WTC11 (cell line): ENCODE results near the gene APMAP. TPM values are rescaled to one million over a fixed set of nuclear protein-coding genes. Genes with fewer than 3 reads are reported as not detected.

Source experiments
- ATAC-seq: fragments of 200-7000 bp; cut with Tn5 transposase; 2 replicates; pipeline ENCODE4 v1.10.0; 2021; ENCODE audit warnings: mild to moderate bottlenecking, moderate library complexity
- CTCF ChIA-PET: fragments of 300-600 bp; sonication (Branson Sonifier 250); formaldehyde crosslinking; loops from one replicate; lab custom pipeline; 2021; ENCODE audit warnings: antibody characterized with exemption; lab: Charles Lee
- POLR2A ChIA-PET: fragments of 350-600 bp; sonication (Branson Sonifier 250); formaldehyde crosslinking; loops from one replicate; lab custom pipeline; 2021; ENCODE audit warnings: antibody characterized with exemption; lab: Charles Lee
- DNase-seq: peaks from one replicate; pipeline ENCODE4 v3.0.0; 2021; ENCODE audit warnings: low spot score
- H3K27ac Mint-ChIP-seq: 2 replicates; pipeline ENCODE4 v1.8.0; 2021; ENCODE audit warnings: mixed read lengths
- H3K27me3 Mint-ChIP-seq: 2 replicates; pipeline ENCODE4 v1.8.0; 2021; ENCODE audit warnings: low read depth, mild to moderate bottlenecking, moderate library complexity, mixed read lengths
- H3K36me3 Mint-ChIP-seq: 2 replicates; pipeline ENCODE4 v1.8.0; 2021; ENCODE audit warnings: mixed read lengths
- H3K4me1 Mint-ChIP-seq: 2 replicates; pipeline ENCODE4 v1.8.0; 2022; ENCODE audit warnings: mixed read lengths
- H3K4me3 Mint-ChIP-seq: 2 replicates; pipeline ENCODE4 v1.8.0; 2021; ENCODE audit warnings: mild to moderate bottlenecking, moderate library complexity, mixed read lengths
- H3K9me3 Mint-ChIP-seq: 2 replicates; pipeline ENCODE4 v1.8.0; 2021; ENCODE audit warnings: mixed read lengths
- ATF6 ChIP-seq: sonication (generic); formaldehyde crosslinking; IDR thresholded peaks from 2 replicates; pipeline ENCODE4 v1.8.1; 2023; ENCODE audit warnings: mild to moderate bottlenecking, missing genetic modification reagents
- CREM ChIP-seq: sonication (generic); formaldehyde crosslinking; IDR thresholded peaks from 2 replicates; pipeline ENCODE4 v1.8.1; 2022; ENCODE audit warnings: mild to moderate bottlenecking, missing genetic modification reagents, moderate library complexity
- CTCF ChIP-seq: fragments of 200-600 bp; IDR thresholded peaks from 2 replicates; pipeline ENCODE4 v1.8.0; 2022; ENCODE audit warnings: antibody characterized with exemption
- ELF4 ChIP-seq: sonication (generic); formaldehyde crosslinking; IDR thresholded peaks from 2 replicates; pipeline ENCODE4 v1.8.1; 2022; ENCODE audit warnings: low read depth, mild to moderate bottlenecking, moderate library complexity, missing genetic modification reagents
- ETV6 ChIP-seq: sonication (generic); formaldehyde crosslinking; IDR thresholded peaks from 2 replicates; pipeline ENCODE4 v1.8.1; 2022; ENCODE audit warnings: mild to moderate bottlenecking, missing genetic modification reagents
- FOXJ3 ChIP-seq: sonication (generic); formaldehyde crosslinking; IDR thresholded peaks from 2 replicates; pipeline ENCODE4 v1.9.0; 2021; ENCODE audit warnings: missing genetic modification reagents, mild to moderate bottlenecking, borderline replicate concordance
- FOXK1 ChIP-seq: sonication (generic); formaldehyde crosslinking; IDR thresholded peaks from 2 replicates; pipeline ENCODE4 v1.8.0; 2022; ENCODE audit warnings: mild to moderate bottlenecking, moderate library complexity, missing genetic modification reagents
- FOXP4 ChIP-seq: sonication (generic); formaldehyde crosslinking; IDR thresholded peaks from 2 replicates; pipeline ENCODE4 v1.8.0; 2022; ENCODE audit warnings: mild to moderate bottlenecking, missing genetic modification reagents
- GRHL2 ChIP-seq: fragments of 250-450 bp; sonication (Bioruptor Pico); IDR thresholded peaks from 2 replicates; pipeline ENCODE4 v1.8.0; 2022; ENCODE audit warnings: mild to moderate bottlenecking, moderate library complexity; ENCODE audit not compliant: insufficient replicate concordance, severe bottlenecking
- MAX ChIP-seq: sonication (generic); formaldehyde crosslinking; IDR thresholded peaks from 2 replicates; pipeline ENCODE4 v1.8.0; 2022; ENCODE audit warnings: mild to moderate bottlenecking, missing genetic modification reagents
- MLX ChIP-seq: sonication (generic); formaldehyde crosslinking; IDR thresholded peaks from 2 replicates; pipeline ENCODE4 v1.8.1; 2023; ENCODE audit warnings: mild to moderate bottlenecking, missing genetic modification reagents, moderate library complexity
- MYBL2 ChIP-seq: sonication (generic); formaldehyde crosslinking; IDR thresholded peaks from 2 replicates; pipeline ENCODE4 v1.8.1; 2023; ENCODE audit warnings: mild to moderate bottlenecking, moderate library complexity, missing genetic modification reagents
- ZBTB43 ChIP-seq: sonication (generic); formaldehyde crosslinking; IDR thresholded peaks from 2 replicates; pipeline ENCODE4 v1.8.1; 2023; ENCODE audit warnings: mild to moderate bottlenecking, missing genetic modification reagents
- ZMAT4 ChIP-seq: fragments of 250-450 bp; sonication (Bioruptor Pico); IDR thresholded peaks from 2 replicates; pipeline ENCODE4 v1.9.0; 2021; ENCODE audit warnings: mild to moderate bottlenecking
- ZNF416 ChIP-seq: fragments of 250-450 bp; sonication (Bioruptor Pico); IDR thresholded peaks from 2 replicates; pipeline ENCODE4 v1.9.0; 2021; ENCODE audit warnings: mild to moderate bottlenecking, inconsistent platforms
- total RNA-seq: library from RNA; stranded (reverse); gene quantifications from 3 replicates; pipeline ENCODE4 v1.2.3, GENCODE V29; 2021

APMAP gene
- total RNA-seq, 1 experiment from 2014 or later, result 55.3 TPM

GRCh38 chr20:25000268-25000801 lies 7.8 kb upstream of the APMAP start:
- H3K27ac Mint-ChIP-seq, result no peak overlapping the region
- no peak for ATAC-seq
- no peak for DNase-seq

More at GRCh38 chr20:25000268-25000801, 7.8 kb upstream of the APMAP start:
- Mint-ChIP-seq H3K27me3 (peaks cover 4% of the 10 kb centered on the region; the same call in 1 of the 2 replicates), H3K9me3 (peaks cover 8% of the 10 kb centered on the region), H3K4me3 (no peak overlapping the region), H3K36me3 (no peaks in the 10 kb centered on the region), H3K4me1 (no peaks in the 10 kb centered on the region)
- TF ChIP-seq ELF4, result no peak
- TF ChIP-seq FOXK1 (CRISPR knock-in tag), result no peak
- TF ChIP-seq ATF6 (CRISPR knock-in tag), result no peak
- TF ChIP-seq ZMAT4 (CRISPR knock-in tag), result no peak
- TF ChIP-seq CREM (CRISPR knock-in tag), result no peak
- TF ChIP-seq ZNF416 (CRISPR knock-in tag), result no peak
- no peak for TF ChIP-seq GRHL2 (CRISPR knock-in tag)
- TF ChIP-seq FOXJ3 (CRISPR knock-in tag), result no peak
- TF ChIP-seq CTCF, result no peak
- no peak for TF ChIP-seq MYBL2
- no peak for TF ChIP-seq ETV6 (CRISPR knock-in tag)
- no peak for TF ChIP-seq FOXP4 (CRISPR knock-in tag)
- TF ChIP-seq MAX (CRISPR knock-in tag), result no peak
- TF ChIP-seq MLX, result no peak
- no peak for TF ChIP-seq ZBTB43 (CRISPR knock-in tag)
- CTCF ChIA-PET, result no interaction called here
- POLR2A ChIA-PET, result no interaction called here
